22Rv1 (cell line): Measurements from ENCODE around the gene NQO2.

ENCODE experiments used
- H3K27ac ChIP-seq: fragments of 450-650 bp; 2 replicates; pipeline ENCODE4 v1.5.1; 2017
- CTCF ChIP-seq: fragments of 450-650 bp; IDR thresholded peaks from 2 replicates; pipeline ENCODE4 v1.5.1; 2017; ENCODE audit warnings: mild to moderate bottlenecking
- ZFX ChIP-seq: fragments of 450-650 bp; IDR thresholded peaks from 2 replicates; pipeline ENCODE4 v1.6.1; 2017; ENCODE audit warnings: antibody characterized with exemption, borderline replicate concordance

The NQO2 gene

GRCh38 chr6:2958331-2958711 is 41.4 kb upstream of the NQO2 start:
- no peak overlapping the region for H3K27ac ChIP-seq
- TF ChIP-seq ZFX = no peak
- TF ChIP-seq CTCF = no peak

GRCh38 chr6:2958776-2959175 is 40.9 kb upstream of the NQO2 start:
- TF ChIP-seq CTCF (no peak), ZFX (no peak)
- no peak overlapping the region for H3K27ac ChIP-seq

GRCh38 chr6:2959909-2960719 is 39.6 kb upstream of the NQO2 start:
- peak overlapping the region; percentile 91 for H3K27ac ChIP-seq
- TF ChIP-seq CTCF (no peak), ZFX (no peak)

- no peak for TF ChIP-seq ZFX
- no peak for TF ChIP-seq CTCF
- peak overlapping the region; percentile 91 for H3K27ac ChIP-seq
These were observed 38.8 kb upstream of the NQO2 start for GRCh38 chr6:2960935-2961334.

GRCh38 chr6:2961506-2961905 is 38.2 kb upstream of the NQO2 start:
- 0 out of 2 replicates have a peak, but pooled peaks have one; percentile 25 for TF ChIP-seq CTCF
- TF ChIP-seq ZFX = no peak
- H3K27ac ChIP-seq = peak overlapping the region; percentile 91

GRCh38 chr6:2962004-2962403 is 37.7 kb upstream of the NQO2 start:
- TF ChIP-seq ZFX (no peak), CTCF (no peak)
- peak overlapping the region; percentile 91 for H3K27ac ChIP-seq

- TF ChIP-seq ZFX (no peak), CTCF (no peak)
- peak overlapping the region; percentile 91 for H3K27ac ChIP-seq
These were observed 37.1 kb upstream of the NQO2 start for GRCh38 chr6:2962636-2963035.
